DND-41 (cell line): ENCODE results near the gene SNURF.

Experiments used
- CTCF ChIP-seq: IDR thresholded peaks from 2 replicates; pipeline ENCODE4 v1.5.1; 2012; ENCODE audit warnings: borderline replicate concordance, low read length, moderate library complexity, mild to moderate bottlenecking; ENCODE audit not compliant: poor library complexity, severe bottlenecking; ENCODE audit errors: extremely low read depth
- EZH2 ChIP-seq: IDR thresholded peaks from 3 replicates; pipeline ENCODE4 v1.6.1; 2012; ENCODE audit warnings: borderline replicate concordance, low read depth, mild to moderate bottlenecking, moderate library complexity, low read length, inconsistent platforms; ENCODE audit not compliant: severe bottlenecking

- TF ChIP-seq EZH2 (no peak), CTCF (no peak)
These were observed 7.2 kb downstream of the SNURF start for GRCh38 chr15:24961967-24962366.
